22Rv1 (cell line): ENCODE results near the gene COL4A2.

Experiments used
- ZFX ChIP-seq: fragments of 450-650 bp; IDR thresholded peaks from 2 replicates; pipeline ENCODE4 v1.6.1; 2017; ENCODE audit warnings: antibody characterized with exemption, borderline replicate concordance
- TF ChIP-seq, protein P1 (sequence below): fragments of 450-650 bp; IDR thresholded peaks from 2 replicates; pipeline ENCODE4 v1.5.1; 2017; ENCODE audit warnings: mild to moderate bottlenecking

DNA sequence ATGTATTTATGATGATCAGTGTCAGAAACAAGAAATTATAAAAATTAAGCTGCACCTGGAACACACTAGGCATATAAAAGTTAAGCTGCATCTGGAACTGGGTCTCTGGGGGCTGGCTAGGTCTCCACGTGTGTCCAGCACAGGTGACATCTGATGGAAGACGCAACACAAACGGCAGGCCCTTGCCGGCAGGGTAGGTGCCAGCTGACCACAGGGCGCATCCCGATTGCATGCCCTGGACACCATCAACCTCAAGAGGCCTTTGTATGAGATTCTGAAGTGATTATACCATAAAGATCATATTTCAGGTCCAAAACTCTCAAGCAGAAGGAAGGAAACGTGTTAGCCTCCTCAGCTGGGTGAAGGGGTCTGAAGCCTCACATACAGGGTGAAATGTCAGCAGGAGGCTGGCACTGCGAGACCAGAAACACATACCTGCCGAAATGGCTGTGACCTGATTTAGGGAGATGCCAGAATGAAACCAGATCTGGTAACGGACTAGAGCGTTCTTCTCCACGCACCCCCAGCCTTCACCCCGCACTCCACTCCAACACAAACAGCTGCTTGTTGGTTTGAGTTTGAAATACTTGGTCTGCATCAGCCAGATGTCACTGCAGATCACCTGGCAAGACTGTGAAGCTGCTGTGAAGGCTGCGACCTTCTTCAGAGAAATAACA is 37.4 kb upstream of the COL4A2 start:
- TF ChIP-seq, protein P1, sequence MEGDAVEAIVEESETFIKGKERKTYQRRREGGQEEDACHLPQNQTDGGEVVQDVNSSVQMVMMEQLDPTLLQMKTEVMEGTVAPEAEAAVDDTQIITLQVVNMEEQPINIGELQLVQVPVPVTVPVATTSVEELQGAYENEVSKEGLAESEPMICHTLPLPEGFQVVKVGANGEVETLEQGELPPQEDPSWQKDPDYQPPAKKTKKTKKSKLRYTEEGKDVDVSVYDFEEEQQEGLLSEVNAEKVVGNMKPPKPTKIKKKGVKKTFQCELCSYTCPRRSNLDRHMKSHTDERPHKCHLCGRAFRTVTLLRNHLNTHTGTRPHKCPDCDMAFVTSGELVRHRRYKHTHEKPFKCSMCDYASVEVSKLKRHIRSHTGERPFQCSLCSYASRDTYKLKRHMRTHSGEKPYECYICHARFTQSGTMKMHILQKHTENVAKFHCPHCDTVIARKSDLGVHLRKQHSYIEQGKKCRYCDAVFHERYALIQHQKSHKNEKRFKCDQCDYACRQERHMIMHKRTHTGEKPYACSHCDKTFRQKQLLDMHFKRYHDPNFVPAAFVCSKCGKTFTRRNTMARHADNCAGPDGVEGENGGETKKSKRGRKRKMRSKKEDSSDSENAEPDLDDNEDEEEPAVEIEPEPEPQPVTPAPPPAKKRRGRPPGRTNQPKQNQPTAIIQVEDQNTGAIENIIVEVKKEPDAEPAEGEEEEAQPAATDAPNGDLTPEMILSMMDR = no peak
- no peak for TF ChIP-seq ZFX
